Esophagus muscularis mucosa (tissue), 3 donors: ENCODE data around the gene CD82.

Source experiments
- POLR2A ChIP-seq: fragments of 450-650 bp; IDR thresholded peaks from one replicate; pipeline ENCODE4 v1.6.1; 2017; ENCODE audit warnings: antibody characterized with exemption, moderate library complexity, mild to moderate bottlenecking, low read depth
- TF ChIP-seq, protein P1 (sequence below), 3 experiments: fragments of 200-600 bp in 2 of 3; fragments of 450-650 bp in 1 of 3; sonication (generic) in 2 of 3; IDR thresholded peaks; one replicate each; pipeline ENCODE4 v1.5.1; 2017 to 2019; ENCODE audit warnings: antibody characterized with exemption in 3 of 3, mild to moderate bottlenecking in 2 of 3, moderate library complexity in 1 of 3

- TF ChIP-seq, protein P1, sequence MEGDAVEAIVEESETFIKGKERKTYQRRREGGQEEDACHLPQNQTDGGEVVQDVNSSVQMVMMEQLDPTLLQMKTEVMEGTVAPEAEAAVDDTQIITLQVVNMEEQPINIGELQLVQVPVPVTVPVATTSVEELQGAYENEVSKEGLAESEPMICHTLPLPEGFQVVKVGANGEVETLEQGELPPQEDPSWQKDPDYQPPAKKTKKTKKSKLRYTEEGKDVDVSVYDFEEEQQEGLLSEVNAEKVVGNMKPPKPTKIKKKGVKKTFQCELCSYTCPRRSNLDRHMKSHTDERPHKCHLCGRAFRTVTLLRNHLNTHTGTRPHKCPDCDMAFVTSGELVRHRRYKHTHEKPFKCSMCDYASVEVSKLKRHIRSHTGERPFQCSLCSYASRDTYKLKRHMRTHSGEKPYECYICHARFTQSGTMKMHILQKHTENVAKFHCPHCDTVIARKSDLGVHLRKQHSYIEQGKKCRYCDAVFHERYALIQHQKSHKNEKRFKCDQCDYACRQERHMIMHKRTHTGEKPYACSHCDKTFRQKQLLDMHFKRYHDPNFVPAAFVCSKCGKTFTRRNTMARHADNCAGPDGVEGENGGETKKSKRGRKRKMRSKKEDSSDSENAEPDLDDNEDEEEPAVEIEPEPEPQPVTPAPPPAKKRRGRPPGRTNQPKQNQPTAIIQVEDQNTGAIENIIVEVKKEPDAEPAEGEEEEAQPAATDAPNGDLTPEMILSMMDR (IDR thresholded peaks at IDR 0.05): no peak
- TF ChIP-seq POLR2A: no peak
Measured at GRCh38 chr11:44621784-44622183, 56.3 kb downstream of the CD82 start.
